ENCODE measurements around the gene ZDHHC14. TPM values are rescaled to one million over a fixed set of nuclear protein-coding genes. Genes with fewer than 3 reads are reported as not detected.

ZDHHC14 gene
- total RNA-seq, 1 donor: 4.3 TPM

GRCh38 chr6:157479464-157480303, 98.7 kb downstream of the ZDHHC14 start:
- no peak for TF ChIP-seq CTCF (IDR thresholded peaks at IDR 0.05; ENCODE audit: insufficient read depth, low read depth, low read length)
- H3K4me3 ChIP-seq (ENCODE audit: low read depth, low read length): no peak overlapping the region
- DNase-seq (ENCODE audit: low read depth): no peak

GRCh38 chr6:157481189-157481864, 100.3 kb downstream of the ZDHHC14 start:
- no peak overlapping the region for H3K4me3 ChIP-seq (ENCODE audit: low read depth, low read length)
- no peak for TF ChIP-seq CTCF (IDR thresholded peaks at IDR 0.05; ENCODE audit: insufficient read depth, low read depth, low read length)
- DNase-seq (ENCODE audit: low read depth): no peak

- H3K4me3 ChIP-seq (ENCODE audit: low read depth, low read length): no peak overlapping the region
- DNase-seq (ENCODE audit: low read depth): no peak
- no peak for TF ChIP-seq CTCF (IDR thresholded peaks at IDR 0.05; ENCODE audit: insufficient read depth, low read depth, low read length)
These were observed 100.9 kb downstream of the ZDHHC14 start for GRCh38 chr6:157481865-157482249.

- no peak overlapping the region for H3K4me3 ChIP-seq (ENCODE audit: low read depth, low read length)
- no peak for DNase-seq (ENCODE audit: low read depth)
- TF ChIP-seq CTCF (IDR thresholded peaks at IDR 0.05; ENCODE audit: insufficient read depth, low read depth, low read length): no peak
These were observed 102.8 kb downstream of the ZDHHC14 start for GRCh38 chr6:157483770-157484169.

- TF ChIP-seq CTCF (IDR thresholded peaks at IDR 0.05; ENCODE audit: insufficient read depth, low read depth, low read length): no peak
- no peak for DNase-seq (ENCODE audit: low read depth)
- H3K4me3 ChIP-seq (ENCODE audit: low read depth, low read length): no peak overlapping the region
These were observed 103.2 kb downstream of the ZDHHC14 start for GRCh38 chr6:157484181-157484580.

GRCh38 chr6:157486572-157486971, 105.6 kb downstream of the ZDHHC14 start:
- no peak for TF ChIP-seq CTCF (IDR thresholded peaks at IDR 0.05; ENCODE audit: insufficient read depth, low read depth, low read length)
- H3K4me3 ChIP-seq (ENCODE audit: low read depth, low read length): no peak overlapping the region
- no peak for DNase-seq (ENCODE audit: low read depth)
